Raji (cell line): Measurements from ENCODE around the gene VRK3.

ENCODE experiments used
- POLR2A ChIP-seq: IDR thresholded peaks from 2 replicates; pipeline ENCODE4 v1.6.1; 2011; ENCODE audit warnings: low read depth, low read length, control low read depth; ENCODE audit not compliant: insufficient read depth

Gene VRK3

GRCh38 chr19:50039968-50040367 lies 14.8 kb upstream of the VRK3 start:
- no peak for TF ChIP-seq POLR2A

- TF ChIP-seq POLR2A, result no peak
Measured at GRCh38 chr19:50036908-50037307, 11.7 kb upstream of the VRK3 start.

- TF ChIP-seq POLR2A, result no peak
Measured at GRCh38 chr19:50030937-50031336, 5.8 kb upstream of the VRK3 start.

GRCh38 chr19:50030225-50030624 lies 5.1 kb upstream of the VRK3 start:
- TF ChIP-seq POLR2A, result no peak

GRCh38 chr19:50026550-50026906 lies 1.4 kb upstream of the VRK3 start:
- TF ChIP-seq POLR2A, result no peak

GRCh38 chr19:50025794-50026549 lies 800 bp upstream of the VRK3 start, which contains the start of gene ZNF473:
ZNF473 (plus strand) TSS chr19:50026005; CDS start chr19:50031083, 5,078 bp downstream.
- TF ChIP-seq POLR2A, result peak; percentile 92

GRCh38 chr19:50024719-50025021 lies 502 bp downstream of the VRK3 start:
- TF ChIP-seq POLR2A, result no peak

GRCh38 chr19:50022823-50023222 lies 2.3 kb downstream of the VRK3 start:
- no peak for TF ChIP-seq POLR2A

- TF ChIP-seq POLR2A, result no peak
Measured at GRCh38 chr19:50020481-50020880, 4.7 kb downstream of the VRK3 start.

- no peak for TF ChIP-seq POLR2A
Measured at GRCh38 chr19:50016225-50016807, 8.9 kb downstream of the VRK3 start.

GRCh38 chr19:50008532-50008931 lies 16.6 kb downstream of the VRK3 start:
- no peak for TF ChIP-seq POLR2A

GRCh38 chr19:50007947-50008346 lies 17.2 kb downstream of the VRK3 start:
- no peak for TF ChIP-seq POLR2A

GRCh38 chr19:50007170-50007569 lies 18.0 kb downstream of the VRK3 start:
- no peak for TF ChIP-seq POLR2A

- TF ChIP-seq POLR2A, result no peak
Measured at GRCh38 chr19:50005428-50005827, 19.7 kb downstream of the VRK3 start.

GRCh38 chr19:50003810-50004419 lies 21.3 kb downstream of the VRK3 start:
- no peak for TF ChIP-seq POLR2A

- TF ChIP-seq POLR2A, result no peak
Measured at GRCh38 chr19:50003254-50003788, 21.9 kb downstream of the VRK3 start.
